Measurements from ENCODE around the gene B4GALNT3.
"Not testable (repeated sequence)": the region's sequence is repeated elsewhere in the genome, so short reads cannot be mapped to it uniquely, and the experiment has no call there.

Gene B4GALNT3

DNA sequence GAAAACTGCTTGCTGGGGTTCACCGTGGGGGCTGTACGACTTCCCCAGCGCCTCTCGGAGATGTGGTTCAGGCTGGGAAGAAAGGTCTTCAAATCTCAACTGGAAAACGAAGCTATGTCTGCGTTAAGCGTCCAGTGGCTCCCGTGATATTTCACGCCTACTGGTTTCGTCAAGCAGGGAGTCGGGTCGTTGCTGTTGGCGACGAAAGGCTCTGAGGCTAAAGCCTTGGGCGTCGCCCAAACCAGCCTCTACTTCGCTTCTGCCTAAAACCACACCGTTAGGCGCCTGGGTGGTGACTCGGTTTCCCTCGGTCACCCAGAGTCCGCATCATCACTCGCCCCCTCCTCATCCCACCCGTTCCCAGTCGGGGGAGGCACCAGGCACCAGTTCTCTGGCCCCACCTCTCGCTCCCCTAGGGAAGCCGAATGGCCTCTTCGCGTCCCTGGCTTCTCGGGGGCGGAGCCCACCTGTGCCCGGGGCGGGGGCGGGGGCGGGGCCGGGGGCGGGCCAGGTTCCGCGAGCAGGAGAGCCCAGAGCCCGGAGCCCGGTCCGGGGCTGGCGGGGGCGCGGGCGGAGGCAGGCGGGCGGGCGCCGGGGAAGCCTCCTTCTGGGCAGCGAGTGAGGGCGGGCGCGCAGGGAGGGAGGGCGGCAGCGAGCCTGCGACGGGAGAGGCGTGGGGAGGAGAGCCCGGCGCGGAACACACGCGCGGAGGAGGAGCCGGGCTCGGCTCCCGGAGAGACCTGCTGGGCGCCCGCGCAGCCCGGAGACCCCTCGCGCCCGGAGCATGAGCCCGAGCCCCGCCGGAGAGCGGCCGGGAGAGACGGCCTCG, at the start of gene B4GALNT3:
Gene B4GALNT3 (plus strand): TSS at position 510 of the 829 bp plus-strand sequence. CDS start 438 bp downstream, outside the sequence.
- no peak for DNase-seq (ENCODE audit: low read depth)

DNA sequence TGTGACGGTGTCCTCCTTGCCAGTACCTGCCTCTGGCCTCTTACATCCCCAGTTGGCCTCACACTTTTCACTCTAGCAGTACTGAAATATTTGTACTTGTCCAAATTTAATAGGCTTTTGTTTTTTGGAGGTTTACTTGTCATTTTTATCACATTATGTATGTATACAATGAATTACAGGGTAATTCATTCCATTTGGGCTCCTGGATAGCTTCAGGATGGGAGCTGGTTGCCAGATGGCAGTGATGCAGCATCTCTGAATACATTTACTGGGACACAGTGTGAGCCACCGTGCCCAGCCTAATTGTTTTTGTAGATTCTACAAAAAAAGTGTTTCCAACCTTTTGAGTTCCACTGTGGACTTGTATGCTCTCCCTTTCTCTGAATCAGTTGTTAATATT, 44.9 kb upstream of the B4GALNT3 start:
- no peak for DNase-seq (ENCODE audit: low read depth)

DNA sequence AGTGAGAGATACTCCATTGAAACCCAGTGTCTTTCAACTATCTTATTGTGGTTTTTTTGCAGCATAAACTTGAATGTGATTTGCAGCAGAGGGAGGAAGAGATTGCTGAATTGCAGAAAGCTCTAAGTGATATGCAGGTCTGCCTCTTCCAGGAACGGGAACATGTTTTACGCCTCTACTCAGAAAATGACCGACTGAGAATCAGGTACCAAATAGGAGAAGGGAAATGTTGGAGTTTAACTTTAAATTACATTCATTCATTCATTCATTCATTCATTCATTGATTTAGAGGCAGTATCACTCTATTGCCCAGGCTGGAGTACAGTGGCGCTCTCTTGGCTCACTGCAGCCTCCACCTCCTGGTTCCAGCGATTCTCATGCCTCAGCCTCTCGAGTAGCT, 41.3 kb upstream of the B4GALNT3 start:
- DNase-seq (ENCODE audit: low read depth) = no peak

DNA sequence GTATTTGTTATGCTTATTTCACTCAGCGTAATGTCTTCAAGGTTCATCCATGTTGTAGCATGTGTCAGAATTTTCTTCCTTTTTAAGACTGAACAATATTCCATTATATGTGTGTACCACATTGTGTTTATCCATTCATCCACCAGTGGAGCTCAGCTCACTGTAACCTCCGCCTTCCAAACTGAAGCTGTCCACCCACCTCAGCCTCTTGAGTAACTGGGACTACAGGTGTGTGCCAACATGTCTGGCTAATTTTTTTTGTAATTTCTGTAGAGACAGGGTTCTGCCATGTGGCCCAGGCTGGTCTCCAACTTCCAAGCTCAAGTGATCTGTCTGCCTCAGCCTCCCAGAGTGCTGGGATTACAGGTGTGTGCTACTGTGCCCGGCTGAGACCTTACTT, 37.2 kb upstream of the B4GALNT3 start:
- DNase-seq (ENCODE audit: low read depth) = no peak

DNA sequence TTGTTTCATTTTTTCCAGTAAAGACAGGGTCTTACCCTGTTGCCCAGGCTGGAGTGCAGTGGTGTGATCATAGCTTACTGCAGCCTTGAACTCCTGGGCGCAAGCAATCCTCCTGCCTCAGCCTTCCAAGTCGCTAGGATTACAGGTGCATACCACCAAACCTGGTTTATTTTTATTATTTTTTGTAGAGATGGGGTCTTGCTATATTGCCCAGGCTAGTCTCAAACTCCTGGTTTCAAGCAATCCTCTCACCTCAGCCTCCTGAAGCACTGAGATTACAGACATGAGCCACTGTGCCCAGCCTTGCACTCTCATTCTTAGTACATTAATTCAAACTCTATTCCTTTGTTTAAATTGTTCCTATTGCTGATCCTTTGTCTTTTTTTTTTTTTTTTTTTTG, 24.0 kb upstream of the B4GALNT3 start:
- not testable (repeated sequence) for DNase-seq (ENCODE audit: low read depth)

DNA sequence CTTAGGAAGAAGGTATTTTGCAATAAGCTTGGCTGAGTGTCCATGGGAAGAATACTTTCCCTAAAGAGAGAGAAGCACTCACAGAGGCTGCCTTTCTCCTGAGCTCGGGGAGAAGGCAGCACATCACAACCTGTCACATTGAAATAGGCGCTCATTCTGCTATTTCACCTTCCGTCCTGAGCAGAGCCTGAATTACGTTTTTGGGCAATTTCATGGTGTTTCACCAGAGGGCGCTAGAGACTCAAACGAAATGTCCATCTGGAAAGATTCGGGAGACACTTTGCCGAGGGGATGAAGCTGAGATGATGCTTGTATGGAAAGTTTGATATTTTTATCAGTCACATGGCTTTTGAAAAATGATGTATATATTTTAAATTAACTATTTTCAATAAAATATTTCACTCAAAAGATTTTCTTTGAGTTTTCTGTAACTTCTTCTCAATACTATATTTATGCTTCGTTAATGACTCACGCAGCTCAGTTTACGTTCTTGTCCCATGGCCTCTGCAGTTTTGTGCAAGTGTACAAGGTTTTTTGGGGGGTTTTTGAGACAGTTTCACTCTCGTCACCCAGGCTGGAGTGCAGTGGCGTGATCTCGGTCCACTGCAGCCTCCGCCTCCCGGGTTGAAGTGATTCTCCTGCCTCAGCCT, 17.4 kb upstream of the B4GALNT3 start:
- no peak for DNase-seq (ENCODE audit: low read depth)

DNA sequence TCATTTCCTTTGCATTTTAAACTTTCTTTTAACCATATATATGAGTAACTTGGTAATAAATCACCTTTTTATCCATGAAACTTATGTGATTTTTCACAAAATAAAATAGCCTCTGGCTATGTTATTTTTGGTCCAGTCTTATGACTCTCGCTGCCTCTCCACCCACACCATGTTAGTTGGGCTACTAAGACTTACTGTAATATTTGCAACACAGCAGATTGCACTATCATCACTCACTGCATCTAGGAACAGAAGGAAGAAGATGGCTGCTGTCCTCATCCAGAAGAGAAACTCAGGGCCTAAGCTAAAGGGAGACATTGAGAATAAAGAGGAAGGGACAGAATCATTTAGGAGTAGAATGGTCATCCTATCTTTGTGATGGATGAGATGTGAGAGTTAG, 12.6 kb upstream of the B4GALNT3 start:
- no peak for DNase-seq (ENCODE audit: low read depth)

DNA sequence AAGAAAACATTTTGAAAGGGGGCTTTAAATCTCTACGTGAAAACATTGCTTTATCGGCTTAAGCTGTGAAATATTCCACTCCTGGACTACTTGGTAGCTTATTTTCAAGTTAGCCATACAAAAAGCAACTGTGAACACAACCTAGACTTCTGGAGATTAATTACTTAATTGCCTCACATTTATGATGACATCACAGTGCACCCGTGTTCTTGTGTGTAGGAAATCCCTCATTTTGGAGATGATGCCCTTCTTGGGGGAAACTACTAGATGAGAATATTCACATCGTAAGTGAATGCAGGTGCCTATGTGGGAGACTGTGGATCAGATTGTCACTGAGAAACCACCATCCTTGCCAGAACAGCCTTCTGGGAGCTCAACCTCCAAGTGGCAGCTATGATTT, 10.5 kb upstream of the B4GALNT3 start:
- DNase-seq (ENCODE audit: low read depth) = no peak

DNA sequence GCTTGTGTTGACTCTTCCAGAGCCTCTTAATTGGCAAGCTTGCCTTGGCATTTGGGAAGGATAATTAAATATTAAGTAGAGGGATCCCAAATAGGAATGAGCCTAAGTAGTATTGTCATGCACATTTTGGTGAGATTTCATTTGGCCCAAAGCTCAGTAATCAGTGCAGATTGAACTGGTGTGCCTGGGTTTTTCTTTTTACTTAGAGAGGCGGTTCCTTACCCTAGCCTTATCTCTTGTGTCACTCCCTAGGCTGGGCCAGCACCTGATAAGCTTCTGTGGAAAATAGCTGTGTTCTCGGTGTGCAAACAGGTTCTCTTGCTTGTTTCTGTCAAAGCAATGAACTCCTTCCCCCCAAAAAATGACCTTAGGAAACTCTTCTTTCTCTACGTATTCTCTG, 9.3 kb upstream of the B4GALNT3 start:
- DNase-seq (ENCODE audit: low read depth) = no peak

DNA sequence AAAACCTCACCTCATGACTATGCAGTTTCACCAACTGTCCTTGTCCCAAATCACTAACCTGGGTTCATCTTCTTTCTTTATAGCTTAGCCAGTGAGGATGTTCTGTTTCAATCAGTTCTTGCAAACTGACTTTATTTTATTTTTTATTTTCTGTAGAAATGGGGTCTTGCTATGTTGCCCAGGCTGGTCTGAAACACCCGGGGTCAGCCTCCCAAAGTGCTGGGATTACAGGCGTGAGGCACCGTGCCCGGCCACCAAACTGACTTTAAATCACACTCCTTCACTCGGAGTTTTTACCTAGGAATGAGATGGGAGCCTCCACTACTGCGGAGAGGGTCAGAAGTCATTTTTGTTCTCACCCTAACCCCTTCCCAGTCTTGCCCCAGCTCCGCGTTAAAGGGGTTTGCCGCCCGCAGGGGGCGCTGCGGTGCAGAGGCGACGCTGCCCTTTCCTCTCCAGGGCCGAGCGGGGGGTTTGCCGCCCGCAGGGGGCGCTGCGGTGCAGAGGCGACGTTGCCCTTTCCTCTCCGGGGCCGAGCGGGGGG, 7.0 kb upstream of the B4GALNT3 start:
- no peak for DNase-seq (ENCODE audit: low read depth)

DNA sequence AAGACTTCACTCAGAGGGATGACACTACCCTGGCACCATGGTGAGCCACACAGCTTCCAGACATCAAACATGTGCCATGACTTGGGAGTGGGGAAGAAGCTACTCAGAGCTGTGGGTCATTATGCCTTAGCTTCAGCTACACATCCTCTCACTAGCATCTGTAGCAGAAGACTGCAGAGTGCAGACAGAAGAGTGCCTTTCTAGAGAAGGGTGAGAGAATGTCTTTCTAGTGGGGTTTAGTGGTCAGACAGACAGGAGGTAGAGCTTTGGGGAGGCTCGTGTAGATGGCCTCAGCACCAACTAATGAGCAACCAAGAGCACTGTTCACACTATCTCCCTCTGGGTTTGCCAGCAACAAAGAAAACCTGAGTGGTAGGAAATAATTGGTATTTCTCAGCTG, 4.9 kb upstream of the B4GALNT3 start:
- no peak for DNase-seq (ENCODE audit: low read depth)

DNA sequence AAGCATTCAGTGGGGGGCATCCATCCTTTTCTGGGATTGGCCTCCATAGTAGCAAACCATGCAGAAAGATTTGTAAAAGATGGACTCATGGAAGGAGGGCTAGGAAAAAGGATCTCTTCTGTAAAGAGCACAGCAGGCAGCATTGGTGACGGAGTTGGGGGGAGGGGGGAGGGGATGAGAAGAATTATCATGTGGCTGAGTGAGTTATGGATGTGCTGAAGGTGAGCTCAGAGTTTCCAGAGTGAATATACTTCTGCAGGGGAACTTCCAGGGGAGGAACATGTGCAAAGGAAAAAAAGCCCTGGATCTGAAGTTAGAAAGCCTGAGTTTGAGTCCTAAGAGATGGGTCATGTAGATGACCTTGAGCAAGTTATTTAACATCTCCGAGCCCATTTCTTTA, 3.9 kb upstream of the B4GALNT3 start:
- DNase-seq (ENCODE audit: low read depth) = no peak

DNA sequence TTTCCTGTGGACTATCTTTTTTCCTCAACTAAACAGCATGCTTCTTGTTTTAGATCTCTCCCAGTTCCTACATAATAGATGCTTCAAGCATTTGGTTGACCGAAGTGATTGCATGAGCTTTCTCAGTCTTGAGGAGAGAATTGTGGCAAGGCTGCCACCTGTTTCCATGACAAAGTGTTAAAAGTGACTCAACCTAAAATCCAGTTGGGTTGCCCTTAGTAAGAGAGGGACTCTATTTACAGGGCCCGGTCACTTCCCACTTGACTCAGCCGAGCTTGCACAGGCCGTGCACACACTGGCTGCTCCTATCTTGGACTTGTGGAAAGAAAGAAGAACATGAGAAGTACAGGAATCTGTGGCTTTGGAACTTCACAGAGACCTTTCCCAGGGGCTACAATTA, 2.1 kb upstream of the B4GALNT3 start:
- no peak for DNase-seq (ENCODE audit: low read depth)

DNA sequence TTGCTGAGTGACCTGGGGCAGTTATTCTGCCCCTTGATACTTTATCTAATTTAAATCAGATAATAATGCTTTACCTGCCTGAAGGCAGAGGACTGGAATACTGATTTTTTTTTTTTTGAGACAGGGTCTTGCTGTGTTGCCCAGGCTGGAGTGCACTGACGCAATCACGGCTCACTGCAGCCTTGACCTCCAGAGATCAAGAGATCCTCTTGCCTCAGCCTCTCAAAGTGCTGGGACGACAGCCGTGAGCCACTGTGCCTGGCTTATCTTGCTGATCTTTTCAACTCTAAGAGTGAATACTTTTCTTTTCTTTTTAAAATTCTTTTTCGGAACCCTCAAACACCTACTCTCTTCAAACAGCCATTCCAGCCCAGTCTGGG, 699 bp upstream of the B4GALNT3 start:
- DNase-seq (ENCODE audit: low read depth) = no peak

DNA sequence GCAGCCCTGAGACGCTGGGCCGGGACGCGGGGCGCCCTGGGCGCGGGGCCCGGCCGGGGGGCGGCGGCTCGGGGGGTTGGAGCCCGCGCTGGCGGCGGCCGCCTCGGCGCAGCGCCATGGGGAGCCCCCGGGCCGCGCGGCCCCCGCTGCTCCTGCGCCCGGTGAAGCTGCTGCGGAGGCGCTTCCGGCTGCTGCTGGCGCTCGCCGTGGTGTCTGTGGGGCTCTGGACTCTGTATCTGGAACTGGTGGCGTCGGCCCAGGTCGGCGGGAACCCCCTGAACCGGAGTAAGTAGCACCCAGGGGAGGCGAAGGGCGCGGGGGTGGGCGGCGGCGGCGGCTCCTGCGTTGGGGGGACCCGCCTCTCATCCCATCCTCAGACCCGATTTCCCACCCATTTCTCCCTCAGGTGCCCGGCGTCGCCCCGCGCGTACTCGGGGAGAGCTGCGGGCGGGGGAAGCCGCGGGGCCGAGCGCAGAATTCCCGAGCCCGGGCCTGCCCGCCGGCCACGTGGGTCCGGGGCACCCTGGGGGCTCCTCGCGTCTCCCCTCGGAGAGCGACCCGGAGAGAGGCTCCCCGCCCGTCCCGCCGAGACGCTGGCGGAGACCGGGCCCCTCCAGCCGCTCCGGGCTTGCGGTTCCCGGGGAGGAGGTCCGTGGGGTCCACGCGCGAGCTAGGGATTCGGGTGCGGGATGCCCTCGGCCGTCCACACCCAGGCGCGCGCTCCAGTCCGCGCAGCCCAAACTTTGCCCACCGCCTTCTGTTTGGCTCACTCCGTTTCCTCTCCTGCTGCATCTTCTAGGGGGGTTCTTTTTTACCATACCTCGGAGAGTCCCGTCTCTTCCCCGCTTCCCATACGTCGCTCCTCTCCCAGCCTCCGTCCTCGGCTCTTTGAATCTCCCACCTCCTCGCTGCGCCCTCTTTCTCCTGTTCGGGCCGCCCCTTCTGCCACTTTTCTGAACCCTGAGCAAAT, 807 bp downstream of the B4GALNT3 start:
- no peak for DNase-seq (ENCODE audit: low read depth)

DNA sequence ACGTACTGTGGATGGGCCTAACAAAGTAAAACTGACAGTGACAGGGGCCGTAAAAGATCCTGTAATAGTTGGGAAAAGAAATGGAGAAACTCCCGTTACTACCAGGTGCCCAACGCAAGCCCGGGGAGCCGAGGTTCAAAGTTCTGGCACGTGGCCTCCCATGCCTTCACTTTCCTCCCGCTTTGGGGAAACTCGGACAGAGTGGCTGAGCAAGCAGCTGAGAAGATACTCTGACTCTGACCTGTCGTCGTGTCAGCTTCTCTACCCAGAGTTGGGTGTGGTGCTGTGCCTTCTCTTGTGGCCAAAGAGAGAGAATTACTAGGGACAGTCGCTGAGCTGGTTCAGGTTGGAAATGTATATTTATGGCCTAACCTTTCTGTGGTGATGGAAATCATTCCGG, 1.7 kb downstream of the B4GALNT3 start:
- no peak for DNase-seq (ENCODE audit: low read depth)

DNA sequence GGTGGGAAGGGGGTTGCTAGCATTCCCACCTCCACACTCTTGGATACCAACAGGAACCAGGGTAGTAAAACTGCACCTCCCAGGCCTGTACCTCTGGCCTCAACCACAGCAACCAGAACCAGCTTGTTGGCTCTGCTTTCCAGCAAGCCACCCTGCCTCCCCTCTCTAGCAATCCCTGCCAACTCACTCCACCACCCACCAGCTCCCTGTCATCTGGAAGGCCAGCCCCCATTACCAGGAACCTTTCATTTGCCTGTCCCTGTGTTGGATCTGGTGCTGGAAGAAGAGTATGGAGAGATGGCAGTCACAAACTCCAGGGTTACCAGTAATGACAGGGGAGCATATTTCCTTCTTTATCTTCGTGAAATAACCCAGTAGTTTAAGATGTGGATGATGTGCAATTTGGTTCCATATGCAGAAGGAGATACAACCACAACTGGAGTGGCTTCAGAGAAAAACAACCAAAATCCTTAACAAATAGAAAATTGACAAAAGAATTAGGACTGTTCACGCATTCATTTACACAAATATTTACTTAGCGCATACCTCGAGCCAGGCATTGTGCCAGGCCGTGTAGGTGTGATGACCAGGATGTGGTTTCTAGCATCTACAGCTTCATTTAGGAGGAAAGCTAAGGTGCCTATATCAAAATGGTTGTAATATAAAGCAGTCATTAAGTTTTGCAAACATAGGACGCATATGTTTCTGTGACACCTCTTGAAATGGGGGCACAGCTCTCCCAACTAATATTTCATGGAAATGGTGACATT, 3.4 kb downstream of the B4GALNT3 start:
- no peak for DNase-seq (ENCODE audit: low read depth)

DNA sequence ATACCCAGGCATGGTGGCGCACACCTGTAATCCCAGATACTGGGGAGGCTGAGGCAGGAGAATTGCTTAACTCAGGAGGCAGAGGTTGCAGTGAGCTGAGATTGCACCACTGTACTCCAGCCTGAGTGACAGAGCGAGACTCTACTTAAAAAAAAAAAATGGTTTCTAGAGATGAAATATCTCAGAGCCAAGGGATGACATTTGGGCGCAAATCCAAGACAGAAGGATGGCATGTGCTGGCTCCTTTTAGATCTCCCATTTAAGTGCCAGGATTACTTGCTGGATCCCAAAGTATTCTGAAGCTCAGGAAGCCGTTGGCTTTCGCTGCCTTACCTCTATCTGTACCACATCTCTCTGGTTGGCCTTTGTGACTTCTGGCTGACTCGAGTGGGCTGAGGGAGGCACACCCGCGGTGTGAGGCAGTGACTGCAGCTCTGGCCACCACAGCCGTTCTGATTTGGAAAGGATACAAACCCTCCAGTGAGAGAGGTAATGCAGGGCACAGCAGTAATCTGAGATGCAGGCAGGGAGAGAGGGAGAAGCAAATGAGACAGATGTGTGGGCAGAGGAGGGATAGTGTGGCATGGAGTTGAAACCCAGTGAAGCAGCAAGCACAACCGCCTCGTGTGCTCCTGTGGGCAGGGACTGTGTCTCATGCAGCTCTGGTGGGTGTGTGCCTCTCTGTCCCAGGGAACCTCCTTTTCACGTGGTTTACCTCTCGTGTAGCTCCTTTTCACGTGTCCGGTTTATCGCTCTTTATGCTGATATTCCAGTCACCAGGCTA, 4.9 kb downstream of the B4GALNT3 start:
- no peak for DNase-seq (ENCODE audit: low read depth)

DNA sequence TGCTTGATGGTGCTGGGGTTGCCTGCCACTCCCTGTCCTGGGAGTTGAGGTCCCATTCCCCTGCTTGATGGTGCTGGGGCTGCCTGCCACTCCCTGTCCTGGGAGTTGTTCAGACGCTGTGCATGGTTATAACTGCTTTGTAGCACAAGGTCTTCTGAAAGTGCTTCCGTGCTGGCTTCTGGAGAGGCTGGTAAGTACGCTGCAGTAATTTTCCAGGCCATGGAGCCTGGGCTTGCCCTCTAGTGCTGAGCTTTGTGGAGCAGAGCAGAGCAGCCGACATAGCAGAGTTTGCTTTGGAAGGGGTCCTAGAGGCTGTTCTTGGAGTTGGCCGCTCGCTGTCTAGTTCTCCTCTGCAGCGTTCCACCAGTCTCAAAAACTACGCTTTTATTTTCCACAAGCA, 6.3 kb downstream of the B4GALNT3 start:
- no peak for DNase-seq (ENCODE audit: low read depth)

DNA sequence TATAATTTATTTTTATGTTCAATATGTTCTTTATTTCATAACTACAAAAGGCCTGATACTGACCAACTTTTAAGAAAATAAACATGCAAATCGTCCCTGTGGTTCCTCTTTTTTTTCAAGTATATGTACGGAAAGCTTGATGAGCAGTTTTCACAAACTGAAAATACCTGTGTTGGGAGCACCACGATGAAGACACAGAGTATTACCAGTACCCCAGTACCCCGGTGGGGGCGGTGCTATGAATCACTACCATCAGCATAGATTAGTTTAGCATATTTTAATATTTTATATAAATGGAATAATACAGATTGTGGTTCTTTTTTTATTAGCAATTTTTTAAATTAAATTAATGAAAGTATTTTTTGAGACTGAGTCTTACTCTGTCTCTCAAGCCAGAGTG, 7.0 kb downstream of the B4GALNT3 start:
- no peak for DNase-seq (ENCODE audit: low read depth)

DNA sequence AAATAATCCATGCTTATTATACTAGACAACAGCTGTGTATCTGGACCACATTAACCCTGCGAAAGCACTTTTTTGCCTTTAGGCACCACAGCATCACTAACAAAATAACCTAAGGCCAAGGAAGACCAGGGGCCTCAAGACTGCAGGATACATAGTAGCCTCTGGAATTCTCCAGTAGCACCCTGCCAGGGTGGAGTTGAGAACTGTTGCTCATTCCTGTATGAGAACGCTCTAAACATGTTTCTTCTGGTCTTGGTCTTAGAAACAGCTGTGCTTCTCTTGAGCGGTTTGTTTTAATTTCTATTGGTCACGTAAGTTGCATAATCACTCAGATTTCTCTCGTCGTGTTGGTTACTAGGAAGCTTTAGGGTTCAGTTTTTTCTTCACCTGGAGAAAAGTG, 7.9 kb downstream of the B4GALNT3 start:
- DNase-seq (ENCODE audit: low read depth) = no peak
